Neural progenitor cell (in vitro differentiated cells): ENCODE data around the gene ADH1C.

Experiments used
- EZH2 ChIP-seq: fragments of 200-600 bp; sonication (generic); IDR thresholded peaks from 2 replicates; pipeline ENCODE4 v1.6.1; 2017; ENCODE audit warnings: antibody characterized with exemption, mild to moderate bottlenecking, moderate library complexity
- EZH2phosphoT487 ChIP-seq: fragments of 200-600 bp; sonication (generic); IDR thresholded peaks from 2 replicates; pipeline ENCODE4 v1.6.1; 2017; ENCODE audit warnings: antibody characterized with exemption
- TF ChIP-seq, protein P1 (sequence below): fragments of 200-600 bp; sonication (generic); IDR thresholded peaks from 2 replicates; pipeline ENCODE4 v1.5.1; 2017; ENCODE audit warnings: antibody characterized with exemption, mild to moderate bottlenecking

DNA sequence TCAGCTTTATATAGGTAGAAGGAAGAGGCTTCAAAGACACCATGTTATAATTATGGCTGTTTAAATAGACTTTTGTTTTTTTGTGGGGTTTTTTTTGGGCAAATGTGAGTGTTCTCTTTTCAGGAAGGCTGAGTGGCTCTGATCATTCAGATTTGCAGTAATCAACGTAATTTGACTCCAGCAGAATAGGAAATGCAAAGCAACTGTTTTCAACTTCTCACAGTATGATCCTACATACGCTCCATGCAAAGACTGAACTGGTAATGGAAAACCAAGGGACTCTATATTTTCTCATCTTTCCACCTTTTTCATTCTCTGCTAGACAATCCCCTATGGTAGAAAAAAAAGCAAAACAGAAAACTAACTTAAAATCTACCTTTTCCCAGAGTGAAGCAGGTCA is 42.2 kb downstream of the ADH1C start:
- TF ChIP-seq, protein P1, sequence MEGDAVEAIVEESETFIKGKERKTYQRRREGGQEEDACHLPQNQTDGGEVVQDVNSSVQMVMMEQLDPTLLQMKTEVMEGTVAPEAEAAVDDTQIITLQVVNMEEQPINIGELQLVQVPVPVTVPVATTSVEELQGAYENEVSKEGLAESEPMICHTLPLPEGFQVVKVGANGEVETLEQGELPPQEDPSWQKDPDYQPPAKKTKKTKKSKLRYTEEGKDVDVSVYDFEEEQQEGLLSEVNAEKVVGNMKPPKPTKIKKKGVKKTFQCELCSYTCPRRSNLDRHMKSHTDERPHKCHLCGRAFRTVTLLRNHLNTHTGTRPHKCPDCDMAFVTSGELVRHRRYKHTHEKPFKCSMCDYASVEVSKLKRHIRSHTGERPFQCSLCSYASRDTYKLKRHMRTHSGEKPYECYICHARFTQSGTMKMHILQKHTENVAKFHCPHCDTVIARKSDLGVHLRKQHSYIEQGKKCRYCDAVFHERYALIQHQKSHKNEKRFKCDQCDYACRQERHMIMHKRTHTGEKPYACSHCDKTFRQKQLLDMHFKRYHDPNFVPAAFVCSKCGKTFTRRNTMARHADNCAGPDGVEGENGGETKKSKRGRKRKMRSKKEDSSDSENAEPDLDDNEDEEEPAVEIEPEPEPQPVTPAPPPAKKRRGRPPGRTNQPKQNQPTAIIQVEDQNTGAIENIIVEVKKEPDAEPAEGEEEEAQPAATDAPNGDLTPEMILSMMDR = no peak
- no peak for TF ChIP-seq EZH2
- TF ChIP-seq EZH2phosphoT487 = no peak
